Gastrocnemius medialis (tissue), 4 donors: Measurements from ENCODE around the gene ATG9B. TPM values are rescaled to one million over a fixed set of nuclear protein-coding genes. Genes with fewer than 3 reads are reported as not detected.
A peak's percentile ranks its signal among the peaks of the same experiment; 100 is the strongest.

Source experiments
- ATAC-seq, 2 donors: fragments of 150-250 bp; one replicate each; pipeline ENCODE4 v1.9.1; 2016
- DNase-seq, 2 donors: peaks; one replicate each; pipeline ENCODE4 v3.0.0-alpha.2; 2019
- H3K27ac ChIP-seq, 4 donors: fragments of 200-600 bp; sonication (generic); 1 replicate in 1 of 4; 2 replicates in 3 of 4; pipeline ENCODE4 v1.5.1; 2016 to 2018; ENCODE audit warnings: mild to moderate bottlenecking in 2 of 4, moderate library complexity in 1 of 4
- H3K27me3 ChIP-seq, 3 donors: fragments of 200-600 bp; sonication (generic) in 2 of 3; 1 replicate in 1 of 3; 2 replicates in 2 of 3; pipeline versions ENCODE4 v1.5.1 to v1.6.0; 2016 to 2019; ENCODE audit warnings: mild to moderate bottlenecking in 1 of 3, moderate library complexity in 1 of 3
- H3K36me3 ChIP-seq, 2 donors: fragments of 200-600 bp; sonication (generic) in 1 of 2; one replicate each; pipeline ENCODE4 v1.5.1; 2017 to 2018
- H3K4me1 ChIP-seq, 2 donors: fragments of 200-600 bp; sonication (generic) in 1 of 2; one replicate each; pipeline ENCODE4 v1.5.1; 2016 to 2017; ENCODE audit warnings: mild to moderate bottlenecking in 2 of 2
- H3K4me3 ChIP-seq, 4 donors: fragments of 200-600 bp; sonication (generic) in 3 of 4; 1 replicate in 1 of 4; 2 replicates in 3 of 4; pipeline ENCODE4 v1.5.1; 2016 to 2019; ENCODE audit warnings: mild to moderate bottlenecking in 2 of 4
- H3K9me3 ChIP-seq, 3 donors: fragments of 200-600 bp; sonication (generic) in 2 of 3; 1 replicate in 1 of 3; 2 replicates in 2 of 3; pipeline ENCODE4 v1.5.1; 2016 to 2019
- POLR2A ChIP-seq, 2 donors: fragments of 450-650 bp; IDR thresholded peaks; one replicate each; pipeline ENCODE4 v1.6.1; 2017; ENCODE audit warnings: antibody characterized with exemption in 2 of 2, mild to moderate bottlenecking in 2 of 2, moderate library complexity in 2 of 2
- in situ Hi-C, 4 donors: fragments of 200-750 bp; cut with MboI; loops; one replicate each; pipeline versions ENCODE4 v1.15.0 to v1.8.0; 2017; ENCODE audit warnings: low sequenced_read_pairs in 4 of 4
- intact Hi-C: fragments of 100-400 bp; cut with DNase I; formaldehyde crosslinking; loops from one replicate; pipeline ENCODE4 v1.15.1; 2023; ENCODE audit warnings: low total_unique reads
- total RNA-seq, 4 donors: library from RNA; depleted of rRNA; stranded (reverse); fragments of >200 nt; gene quantifications; one replicate each; pipeline versions ENCODE4 v1.1.0 to v1.2.3, GENCODE V29; 2016
- TF ChIP-seq, protein P1 (sequence below), 5 experiments: fragments of 450-650 bp in 3 of 5; fragments of 200-600 bp in 2 of 5; sonication (generic) in 2 of 5; IDR thresholded peaks in 4 of 5; conservative IDR thresholded peaks in 1 of 5; 1 replicate in 4 of 5; 2 replicates in 1 of 5; pipeline ENCODE4 v1.5.1; 2016 to 2019; ENCODE audit warnings: antibody characterized with exemption in 5 of 5, mild to moderate bottlenecking in 3 of 5, moderate library complexity in 3 of 5

ATG9B gene
- total RNA-seq, 4 donors from 2014 or later, result 0.31 TPM; not detected in 3

- no peaks in the 10 kb centered on the region for H3K9me3 ChIP-seq
- in situ Hi-C loops (loop anchor here in 1 of 4 donors (10.0 kb wide), 1 partner anchor 70 kb away; no protein-coding TSS in a partner anchor), intact Hi-C loops (no loop called here)
- no peaks in the 10 kb centered on the region for H3K27me3 ChIP-seq
- H3K4me3 ChIP-seq, result no peak overlapping the region
- peaks cover 0 to 22% of the 10 kb centered on the region in 2 donors for H3K36me3 ChIP-seq
- peak; percentile 27 to 64 for ATAC-seq
- H3K27ac ChIP-seq, result peak overlapping the region in 3 of 4 donors; percentile 36 to 61 (median 44)
- TF ChIP-seq, protein P1, sequence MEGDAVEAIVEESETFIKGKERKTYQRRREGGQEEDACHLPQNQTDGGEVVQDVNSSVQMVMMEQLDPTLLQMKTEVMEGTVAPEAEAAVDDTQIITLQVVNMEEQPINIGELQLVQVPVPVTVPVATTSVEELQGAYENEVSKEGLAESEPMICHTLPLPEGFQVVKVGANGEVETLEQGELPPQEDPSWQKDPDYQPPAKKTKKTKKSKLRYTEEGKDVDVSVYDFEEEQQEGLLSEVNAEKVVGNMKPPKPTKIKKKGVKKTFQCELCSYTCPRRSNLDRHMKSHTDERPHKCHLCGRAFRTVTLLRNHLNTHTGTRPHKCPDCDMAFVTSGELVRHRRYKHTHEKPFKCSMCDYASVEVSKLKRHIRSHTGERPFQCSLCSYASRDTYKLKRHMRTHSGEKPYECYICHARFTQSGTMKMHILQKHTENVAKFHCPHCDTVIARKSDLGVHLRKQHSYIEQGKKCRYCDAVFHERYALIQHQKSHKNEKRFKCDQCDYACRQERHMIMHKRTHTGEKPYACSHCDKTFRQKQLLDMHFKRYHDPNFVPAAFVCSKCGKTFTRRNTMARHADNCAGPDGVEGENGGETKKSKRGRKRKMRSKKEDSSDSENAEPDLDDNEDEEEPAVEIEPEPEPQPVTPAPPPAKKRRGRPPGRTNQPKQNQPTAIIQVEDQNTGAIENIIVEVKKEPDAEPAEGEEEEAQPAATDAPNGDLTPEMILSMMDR (IDR thresholded peaks at IDR 0.05 in 4 of 5, conservative IDR thresholded peaks at IDR 0.05 in 1 of 5), result no peak
- no peak for TF ChIP-seq POLR2A (IDR thresholded peaks at IDR 0.05)
- DNase-seq, result peak in 1 of 2 donors; percentile 40
- H3K4me1 ChIP-seq, result peaks cover 13% of the 10 kb centered on the region in 2 donors
Measured at GRCh38 chr7:151035026-151035717, 10.9 kb upstream of the ATG9B start.

GRCh38 chr7:151034312-151035025 lies 10.2 kb upstream of the ATG9B start:
- Histone ChIP-seq H3K27ac (peak overlapping the region in 3 of 4 donors; percentile 36 to 61 (median 44)), H3K27me3 (no peaks in the 10 kb centered on the region), H3K36me3 (peaks cover 0 to 22% of the 10 kb centered on the region in 2 donors), H3K9me3 (no peaks in the 10 kb centered on the region), H3K4me3 (no peak overlapping the region), H3K4me1 (peaks cover 15 to 20% of the 10 kb centered on the region in 2 donors)
- DNase-seq (no peak), ATAC-seq (peak in 1 of 2 donors; percentile 10)
- intact Hi-C loops (no loop called here), in situ Hi-C loops (loop anchor here in 1 of 4 donors (10.0 kb wide), 1 partner anchor 70 kb away; no protein-coding TSS in a partner anchor)
- TF ChIP-seq, protein P1 (IDR thresholded peaks at IDR 0.05 in 4 of 5, conservative IDR thresholded peaks at IDR 0.05 in 1 of 5), result no peak
- no peak for TF ChIP-seq POLR2A (IDR thresholded peaks at IDR 0.05)

GRCh38 chr7:151033864-151034249 lies 9.6 kb upstream of the ATG9B start:
- Histone ChIP-seq H3K4me3 (no peak overlapping the region), H3K4me1 (peaks cover 18 to 23% of the 10 kb centered on the region in 2 donors), H3K36me3 (peaks cover 0 to 22% of the 10 kb centered on the region in 2 donors), H3K27ac (no peak overlapping the region), H3K9me3 (no peaks in the 10 kb centered on the region), H3K27me3 (no peaks in the 10 kb centered on the region)
- no peak for DNase-seq
- TF ChIP-seq, protein P1 (IDR thresholded peaks at IDR 0.05 in 4 of 5, conservative IDR thresholded peaks at IDR 0.05 in 1 of 5), result no peak
- TF ChIP-seq POLR2A (IDR thresholded peaks at IDR 0.05), result no peak
- intact Hi-C loops, result no loop called here
- ATAC-seq, result no peak
- in situ Hi-C loops, result loop anchor here in 1 of 4 donors (10.0 kb wide), 1 partner anchor 71 kb away; no protein-coding TSS in a partner anchor

GRCh38 chr7:151032936-151033863 lies 8.9 kb upstream of the ATG9B start:
- intact Hi-C loops, result no loop called here
- no peak for ATAC-seq
- in situ Hi-C loops, result loop anchor here in 1 of 4 donors (10.0 kb wide), 1 partner anchor 72 kb away; no protein-coding TSS in a partner anchor

More at GRCh38 chr7:151032936-151033863, 8.9 kb upstream of the ATG9B start:
- H3K9me3 ChIP-seq, result no peaks in the 10 kb centered on the region
- no peak overlapping the region for H3K4me3 ChIP-seq
- TF ChIP-seq, protein P1 (IDR thresholded peaks at IDR 0.05 in 4 of 5, conservative IDR thresholded peaks at IDR 0.05 in 1 of 5), result no peak
- TF ChIP-seq POLR2A (IDR thresholded peaks at IDR 0.05), result no peak
- DNase-seq, result no peak
- H3K27ac ChIP-seq, result no peak overlapping the region
- H3K27me3 ChIP-seq, result no peaks in the 10 kb centered on the region
- peaks cover 19 to 23% of the 10 kb centered on the region in 2 donors for H3K4me1 ChIP-seq
- H3K36me3 ChIP-seq, result peaks cover 0 to 22% of the 10 kb centered on the region in 2 donors
